ENCODE results near the gene PHLDB1. TPM values are rescaled to one million over a fixed set of nuclear protein-coding genes. Genes with fewer than 3 reads are reported as not detected.

Gene PHLDB1
- total and polyA plus RNA-seq, 2 of the 8 experiments (the other 6 are each of a cell fraction or from before 2014, with no cell fraction given), result 53.9 to 74.8 TPM

DNA sequence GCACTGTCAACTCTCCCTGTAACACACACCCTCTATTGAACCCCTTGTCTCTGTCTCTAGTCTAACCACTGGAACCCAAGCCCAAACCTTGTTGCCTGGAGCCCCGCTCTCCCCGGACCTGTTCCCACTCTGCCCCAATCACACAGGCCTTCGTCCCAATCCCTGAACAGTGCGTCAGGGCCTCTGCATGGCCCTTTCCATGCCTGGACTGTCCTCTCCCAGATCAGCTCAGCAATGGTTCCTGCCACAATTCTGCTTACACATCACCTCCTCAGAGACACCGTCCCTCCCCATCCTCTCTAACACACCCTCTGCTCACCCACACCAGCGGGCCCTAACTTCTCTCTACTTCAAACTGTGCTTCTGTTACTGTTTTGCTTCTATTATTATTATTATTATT is 70.6 kb downstream of the PHLDB1 start:
- H3K9ac ChIP-seq (replicated peaks in 1 of 4; ENCODE audit: extremely low read depth in 1 of 4, low read depth in 3 of 4, low read length in 3 of 4), result no peak overlapping the region
- no peak overlapping the region for H2BK5ac ChIP-seq (ENCODE audit: low read depth, low read length)
- no peak overlapping the region for H3K56ac ChIP-seq (replicated peaks; ENCODE audit: insufficient read length, low read depth, low read length)
- H3K23ac ChIP-seq (ENCODE audit: insufficient read length), result no peak overlapping the region
- FAIRE-seq (no peak), DNase-seq (ENCODE audit: low read depth in 1 of 2, low spot score in 2 of 2) (no peak)
- no peaks in the 10 kb centered on the region for H3K23me2 ChIP-seq (ENCODE audit: low read depth, low read length)
- no peak overlapping the region for H2AK5ac ChIP-seq (ENCODE audit: low read depth, low read length)
- TF ChIP-seq TCF12 (IDR thresholded peaks at IDR 0.05; ENCODE audit: low read depth, low read length) (no peak), SP4 (IDR thresholded peaks at IDR 0.05; ENCODE audit: low read length) (no peak), RNF2 (IDR thresholded peaks at IDR 0.05; ENCODE audit: borderline replicate concordance, low read depth, low read length, missing control alignments, poor library complexity, severe bottlenecking) (no peak), CEBPB (IDR thresholded peaks at IDR 0.05; ENCODE audit: low read depth, low read length) (no peak), EGR1 (IDR thresholded peaks at IDR 0.05; ENCODE audit: borderline replicate concordance, low read depth, low read length) (no peak), MAFK (IDR thresholded peaks at IDR 0.05; ENCODE audit: low read depth, low read length) (no peak), TAF7 (optimal IDR thresholded peaks at IDR 0.05; ENCODE audit: borderline replicate concordance, low read depth, low read length) (no peak), CHD1 (IDR thresholded peaks at IDR 0.05; ENCODE audit: low read depth, low read length) (no peak), USF2 (IDR thresholded peaks at IDR 0.05; ENCODE audit: low read length) (no peak), FOSL1 (IDR thresholded peaks at IDR 0.05; ENCODE audit: insufficient read depth, low read depth, low read length) (no peak), CHD2 (IDR thresholded peaks at IDR 0.05; ENCODE audit: low read length) (no peak)
- H3K4ac ChIP-seq (replicated peaks; ENCODE audit: insufficient read length, low read depth, low read length), result no peak overlapping the region
- H3K4me3 ChIP-seq (ENCODE audit: extremely low read depth in 1 of 4, insufficient read depth in 2 of 4, low read depth in 3 of 4, low read length in 4 of 4), result no peak overlapping the region
- no peak overlapping the region for H3K18ac ChIP-seq (ENCODE audit: extremely low read depth, low read length)
- H3K27me3 ChIP-seq (replicated peaks in 1 of 4; ENCODE audit: control insufficient read depth in 3 of 4, extremely low read depth in 1 of 4, insufficient read depth in 3 of 4, low read length in 3 of 4), result no peaks in the 10 kb centered on the region; a peak in 1 of 7 replicates
- peaks cover 0 to 3% (median under 1%) of the 10 kb centered on the region in 4 experiments; a peak in 2 of 7 replicates for H3K4me1 ChIP-seq (replicated peaks in 1 of 4; ENCODE audit: control insufficient read depth in 3 of 4, insufficient read depth in 4 of 4, low read length in 3 of 4)
- no peak overlapping the region for H2AFZ ChIP-seq (ENCODE audit: low read length)
- H3K36me3 ChIP-seq (ENCODE audit: control insufficient read depth in 2 of 4, insufficient read depth in 4 of 4, low read length in 3 of 4), result no peaks in the 10 kb centered on the region
- WGBS, 2 experiments (ENCODE audit: extremely low coverage in 1 of 2, insufficient coverage in 1 of 2, insufficient read length in 1 of 2, insufficient replicate concordance in 2 of 2, low coverage in 1 of 2, low lambda C conversion rate in 2 of 2, missing lambda C conversion rate in 1 of 2), result 98% methylated on average over 6 of the region's 6 CpGs; no CpG with 5 or more reads in 1 of the 2 experiments
- no peak overlapping the region for H4K8ac ChIP-seq (ENCODE audit: extremely low read depth, insufficient read depth, low read length)
- CTCF ChIA-PET (ENCODE audit: partially characterized antibody), result interaction anchor here (0.8 to 4.0 kb wide), 11 partner anchors 7 to 206 kb away, joined by 3 to 23 read pairs (median 5); partner anchors contain the start of gene CXCR5
- H2BK20ac ChIP-seq (ENCODE audit: low read length), result no peak overlapping the region
- no peak overlapping the region for H2BK12ac ChIP-seq (ENCODE audit: low read depth, low read length)
- 0 out of 2 replicates have a peak overlapping the region, but pooled peaks have one; percentile 72 for H2BK15ac ChIP-seq (ENCODE audit: low read length)
- no peak overlapping the region for H3K4me2 ChIP-seq (ENCODE audit: insufficient read depth in 1 of 2, low read depth in 2 of 2, low read length in 2 of 2)
- H3K79me1 ChIP-seq (ENCODE audit: low read depth, low read length), result no peaks in the 10 kb centered on the region
- no peak overlapping the region for H2BK120ac ChIP-seq (replicated peaks; ENCODE audit: low read depth, low read length)
- H4K91ac ChIP-seq (replicated peaks; ENCODE audit: insufficient read length, low read length), result no peak overlapping the region
- H3K79me2 ChIP-seq (ENCODE audit: control insufficient read depth in 1 of 2, insufficient read depth in 2 of 2, low read length in 2 of 2), result no peaks in the 10 kb centered on the region
- H4K5ac ChIP-seq (ENCODE audit: insufficient read length, low read depth, low read length), result no peak overlapping the region
- H3K14ac ChIP-seq (ENCODE audit: insufficient read length), result no peak overlapping the region
- peaks cover 9 to 12% of the 10 kb centered on the region in 2 experiments for H3K9me3 ChIP-seq (ENCODE audit: insufficient read depth in 2 of 2, low read depth in 1 of 2, low read length in 1 of 2)
- POLR2A ChIA-PET (ENCODE audit: partially characterized antibody), result interaction anchor here (1.1 kb wide), 1 partner anchor 74 kb away, joined by 3 read pairs; no protein-coding TSS in a partner anchor
- no peak overlapping the region for H3K27ac ChIP-seq (ENCODE audit: low read depth, low read length)
- no peaks in the 10 kb centered on the region for H4K20me1 ChIP-seq (replicated peaks in 1 of 2; ENCODE audit: control insufficient read depth in 1 of 2, insufficient read depth in 2 of 2, low read length in 2 of 2)

Measured in H1 (cell line).